Pancreas (tissue), 10 donors: ENCODE data around the gene TNS3. TPM values are rescaled to one million over a fixed set of nuclear protein-coding genes. Genes with fewer than 3 reads are reported as not detected.

ENCODE experiments used
- ATAC-seq, 4 donors: fragments of 200-7000 bp; cut with Tn5 transposase; one replicate each; pipeline versions ENCODE4 v1.8.0 to v1.9.1; 2020; ENCODE audit warnings: mild to moderate bottlenecking in 4 of 4, moderate library complexity in 4 of 4
- DNase-seq, 6 donors: peaks; one replicate each; pipeline ENCODE4 v3.0.0-alpha.2; 2020
- FAIRE-seq: peaks from 2 replicates; lab custom pipeline; 2012; peaks lifted over from hg19 to GRCh38; lab: Jason Lieb, UNC
- H3K27ac ChIP-seq, 4 donors: fragments of 200-600 bp; sonication (generic); 1 replicate in 3 of 4; 2 replicates in 1 of 4; pipeline versions ENCODE4 v1.5.0 to v1.8.0; 2020
- H3K27me3 ChIP-seq, 4 donors: fragments of 200-600 bp; one replicate each; pipeline ENCODE4 v1.8.0; 2021
- H3K36me3 ChIP-seq, 3 donors: fragments of 200-600 bp; sonication (generic) in 1 of 3; one replicate each; pipeline versions ENCODE4 v1.5.0 to v1.8.0; 2020 to 2021
- H3K4me1 ChIP-seq, 3 donors: fragments of 200-600 bp; one replicate each; pipeline ENCODE4 v1.8.0; 2021
- H3K4me3 ChIP-seq, 4 donors: fragments of 200-600 bp; sonication (generic) in 2 of 4; one replicate each; pipeline versions ENCODE4 v1.5.0 to v1.8.0; 2020 to 2021
- H3K9me3 ChIP-seq, 4 donors: fragments of 200-600 bp; one replicate each; pipeline ENCODE4 v1.8.0; 2021
- WGBS, 2 donors: extraction: QIAGEN DNeasy Blood & Tissue Kit; methylation state at CpG; one replicate each; pipeline ENCODE4 v1.1.7; 2013; 5-methylcytosine and 5-hydroxymethylcytosine counted together
- intact Hi-C, 3 donors: fragments of 100-400 bp; cut with DNase I; formaldehyde crosslinking; loops; one replicate each; pipeline versions ENCODE4 v1.11.1 to v1.14.2; 2022
- polyA plus RNA-seq, 2 donors: library from polyadenylated mRNA; stranded (reverse); fragments of 200-250 nt; gene quantifications; one replicate each; pipeline ENCODE4 v1.2.3, GENCODE V29; 2013
- total RNA-seq, 6 donors: library from RNA; stranded (reverse); fragmentation: NEBNext Ultra II Directional in 4 of 6; extraction: Animal tissue kit (Norgen Biotek cat#: 25700) in 4 of 6; gene quantifications; one replicate each; pipeline versions ENCODE4 v1.2.1 to v1.2.4, GENCODE V29; 2021 to 2023
- TF ChIP-seq, protein P1 (sequence below), 4 donors: fragments of 200-600 bp; sonication (generic) in 3 of 4; IDR thresholded peaks; one replicate each; pipeline versions ENCODE4 v1.5.0 to v1.8.0; 2021; ENCODE audit warnings: antibody characterized with exemption in 4 of 4
- donor health status: healthy with polysubstance abuse.
- donor health status: DM: no; HTN: no; CAD: no; lungs with moderate emphysema.
- donor health status: DM: no; HTN: no; CAD: no.
- donor health status: control.
- donor health status: control.
- donor health status: Bipolar disorder and iron deficiency.
- donor health status: DM: yes; HTN: yes; CAD: no.
- donor health status: DM: no; HTN: no; CAD: no.
- donor health status: DM: no; HTN: no; CAD: no.
- donor health status: DM: yes; HTN: yes; CAD: no.

The TNS3 gene
- total and polyA plus RNA-seq, 8 donors: 28.0 to 125 (median 91.2) TPM

DNA sequence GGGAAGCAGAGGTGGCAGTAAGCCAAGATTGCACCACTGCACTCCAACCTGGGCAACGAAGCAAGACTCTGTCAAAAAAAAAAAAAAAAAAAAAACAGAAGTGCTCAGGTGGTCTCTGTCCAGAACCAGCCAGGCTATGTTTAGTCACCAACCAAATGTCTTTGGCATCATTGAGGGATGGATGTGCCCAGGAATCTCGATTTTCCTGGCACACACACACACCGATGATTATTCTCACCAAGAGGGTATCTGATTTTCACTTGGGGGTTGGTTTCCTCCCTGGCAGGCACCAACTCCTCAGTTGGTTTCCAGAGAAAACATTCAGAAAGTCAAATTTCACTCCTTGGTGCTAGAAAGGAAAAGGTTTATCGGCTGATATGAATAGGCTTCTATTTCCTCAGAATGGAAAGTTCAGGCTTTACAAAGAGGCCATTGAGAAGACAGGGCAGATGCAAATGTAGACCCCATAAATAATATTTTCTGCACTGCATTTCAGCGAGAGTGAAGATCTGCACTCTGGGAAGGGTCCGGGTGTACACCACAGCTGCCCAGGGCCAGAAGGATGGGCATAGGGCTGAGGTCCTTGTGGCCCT lies 154.8 kb downstream of the TNS3 start:
- intact Hi-C loops: no loop called here
- ATAC-seq: no peak

DNA sequence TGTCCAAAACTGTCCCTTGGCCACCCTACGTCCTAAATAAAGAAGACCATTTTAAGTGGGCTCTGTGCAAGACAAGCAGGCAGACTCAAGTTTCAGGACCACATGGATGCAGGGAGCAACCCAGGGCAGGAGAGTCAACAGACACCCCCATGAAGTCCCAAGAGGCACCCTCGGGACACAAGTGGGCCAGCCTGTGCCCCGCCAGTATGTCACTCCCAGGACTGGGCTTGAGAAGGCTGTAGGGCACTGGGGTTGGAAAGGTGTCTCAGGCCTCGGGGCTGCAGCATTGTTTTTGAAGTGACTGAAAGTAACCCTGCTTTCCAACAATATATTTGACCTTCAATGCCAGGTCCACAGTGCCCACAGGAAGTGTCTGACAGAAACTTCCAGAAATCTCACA lies 157.4 kb downstream of the TNS3 start:
- DNase-seq (no peak), FAIRE-seq (no peak), ATAC-seq (no peak)
- Histone ChIP-seq H3K4me3 (no peak overlapping the region), H3K4me1 (peaks cover 0 to 8% (median 0%) of the 10 kb centered on the region in 3 donors), H3K36me3 (peaks cover 0 to 76% (median 49%) of the 10 kb centered on the region in 3 donors), H3K27ac (no peak overlapping the region), H3K9me3 (no peaks in the 10 kb centered on the region), H3K27me3 (no peaks in the 10 kb centered on the region)
- WGBS, 2 donors: 90 to 98% methylated on average over 4 of the region's 4 CpGs
- TF ChIP-seq, protein P1, sequence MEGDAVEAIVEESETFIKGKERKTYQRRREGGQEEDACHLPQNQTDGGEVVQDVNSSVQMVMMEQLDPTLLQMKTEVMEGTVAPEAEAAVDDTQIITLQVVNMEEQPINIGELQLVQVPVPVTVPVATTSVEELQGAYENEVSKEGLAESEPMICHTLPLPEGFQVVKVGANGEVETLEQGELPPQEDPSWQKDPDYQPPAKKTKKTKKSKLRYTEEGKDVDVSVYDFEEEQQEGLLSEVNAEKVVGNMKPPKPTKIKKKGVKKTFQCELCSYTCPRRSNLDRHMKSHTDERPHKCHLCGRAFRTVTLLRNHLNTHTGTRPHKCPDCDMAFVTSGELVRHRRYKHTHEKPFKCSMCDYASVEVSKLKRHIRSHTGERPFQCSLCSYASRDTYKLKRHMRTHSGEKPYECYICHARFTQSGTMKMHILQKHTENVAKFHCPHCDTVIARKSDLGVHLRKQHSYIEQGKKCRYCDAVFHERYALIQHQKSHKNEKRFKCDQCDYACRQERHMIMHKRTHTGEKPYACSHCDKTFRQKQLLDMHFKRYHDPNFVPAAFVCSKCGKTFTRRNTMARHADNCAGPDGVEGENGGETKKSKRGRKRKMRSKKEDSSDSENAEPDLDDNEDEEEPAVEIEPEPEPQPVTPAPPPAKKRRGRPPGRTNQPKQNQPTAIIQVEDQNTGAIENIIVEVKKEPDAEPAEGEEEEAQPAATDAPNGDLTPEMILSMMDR (IDR thresholded peaks at IDR 0.05): no peak
- intact Hi-C loops: no loop called here

More for the DNA sequence above, 154.8 kb downstream of the TNS3 start:
- H3K27ac ChIP-seq: no peak overlapping the region
- FAIRE-seq (no peak), DNase-seq (no peak)
- peaks cover 0 to 8% (median 0%) of the 10 kb centered on the region in 3 donors for H3K4me1 ChIP-seq
- H3K4me3 ChIP-seq: no peak overlapping the region
- 75 to 89% methylated on average over 6 of the region's 6 CpGs for WGBS, 2 donors
- TF ChIP-seq, protein P1 (IDR thresholded peaks at IDR 0.05): no peak
- no peaks in the 10 kb centered on the region for H3K27me3 ChIP-seq
- peaks cover 0 to 55% (median 34%) of the 10 kb centered on the region in 3 donors for H3K36me3 ChIP-seq
- H3K9me3 ChIP-seq: no peaks in the 10 kb centered on the region

DNA sequence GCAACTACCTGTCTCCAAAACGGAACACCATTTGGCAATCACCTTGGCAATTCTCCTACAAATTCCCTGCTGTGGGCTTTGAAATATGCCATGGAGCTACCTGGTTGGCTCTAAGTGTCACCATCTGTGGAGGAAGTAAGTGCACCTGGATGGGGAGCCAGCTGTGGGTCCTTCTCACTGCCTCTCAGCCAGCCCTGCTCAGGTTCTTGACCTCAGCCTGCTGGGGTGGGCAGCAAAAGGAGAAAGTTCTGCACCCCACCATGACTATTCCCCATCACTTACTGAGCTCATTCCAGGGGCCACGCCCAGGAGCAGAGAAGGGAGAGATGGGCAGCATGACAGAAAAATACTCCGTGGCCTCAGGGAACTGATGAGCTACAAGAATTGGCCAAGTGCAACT lies 158.7 kb downstream of the TNS3 start:
- H3K27me3 ChIP-seq: no peaks in the 10 kb centered on the region
- H3K36me3 ChIP-seq: peaks cover 0 to 88% (median 52%) of the 10 kb centered on the region in 3 donors
- H3K4me3 ChIP-seq: no peak overlapping the region
- intact Hi-C loops: no loop called here
- TF ChIP-seq, protein P1 (IDR thresholded peaks at IDR 0.05): no peak
- WGBS, 2 donors: 82 to 83% methylated on average over 3 of the region's 3 CpGs
- no peaks in the 10 kb centered on the region for H3K4me1 ChIP-seq
- no peak overlapping the region for H3K27ac ChIP-seq
- no peak for ATAC-seq
- H3K9me3 ChIP-seq: no peaks in the 10 kb centered on the region
- no peak for FAIRE-seq
- no peak for DNase-seq

- H3K27ac ChIP-seq: no peak overlapping the region
- H3K9me3 ChIP-seq: no peaks in the 10 kb centered on the region
- FAIRE-seq: no peak
- no peaks in the 10 kb centered on the region for H3K27me3 ChIP-seq
- no peaks in the 10 kb centered on the region for H3K4me1 ChIP-seq
- 14 to 23% methylated on average over 3 of the region's 3 CpGs for WGBS, 2 donors
- TF ChIP-seq, protein P1 (IDR thresholded peaks at IDR 0.05): no peak
- H3K36me3 ChIP-seq: peaks cover 0 to 88% (median 49%) of the 10 kb centered on the region in 3 donors
- intact Hi-C loops: no loop called here
- ATAC-seq: no peak
- DNase-seq: no peak
- H3K4me3 ChIP-seq: no peak overlapping the region
These were observed 159.3 kb downstream of the TNS3 start for GRCh38 chr7:47422611-47423010.

GRCh38 chr7:47421456-47421855 lies 160.5 kb downstream of the TNS3 start:
- DNase-seq: no peak
- ATAC-seq: no peak
- Histone ChIP-seq H3K4me1 (no peaks in the 10 kb centered on the region), H3K27me3 (no peaks in the 10 kb centered on the region), H3K9me3 (no peaks in the 10 kb centered on the region), H3K4me3 (no peak overlapping the region), H3K36me3 (peaks cover 0 to 82% (median 53%) of the 10 kb centered on the region in 3 donors), H3K27ac (no peak overlapping the region)
- TF ChIP-seq, protein P1 (IDR thresholded peaks at IDR 0.05): no peak
- intact Hi-C loops: no loop called here
- FAIRE-seq: no peak
- 91 to 95% methylated on average over 4 of the region's 4 CpGs for WGBS, 2 donors
